Naive thymus-derived CD4-positive, alpha-beta T cell (primary cell): ENCODE measurements around the gene EPSTI1. TPM values are rescaled to one million over a fixed set of nuclear protein-coding genes. Genes with fewer than 3 reads are reported as not detected.
A peak's percentile ranks its signal among the peaks of the same experiment; 100 is the strongest.

ENCODE experiments used
- ATAC-seq: fragments of 150-1000 bp; cut with Tn5 transposase; 2 replicates; pipeline ENCODE4 v1.10.0; 2021; ENCODE audit warnings: mild to moderate bottlenecking, moderate library complexity
- CTCF ChIA-PET: fragments of 350-600 bp; sonication (Branson Sonifier 250); formaldehyde crosslinking; loops from one replicate; lab custom pipeline; 2021; ENCODE audit warnings: antibody characterized with exemption; lab: Charles Lee
- POLR2A ChIA-PET: fragments of 350-600 bp; sonication (Branson Sonifier 250); formaldehyde crosslinking; loops from one replicate; lab custom pipeline; 2021; ENCODE audit warnings: antibody characterized with exemption, inconsistent platforms; lab: Charles Lee
- DNase-seq, 9 donors: peaks; one replicate each; pipeline versions ENCODE4 v3.0.0 to v3.0.0-alpha.2; 2020 to 2022; ENCODE audit warnings: mixed read lengths in 1 of 9
- H3K27ac ChIP-seq: one replicate; pipeline ENCODE4 v1.7.0; 2013; ENCODE audit warnings: mild to moderate bottlenecking, low read depth, low read length, moderate library complexity
- H3K27me3 ChIP-seq, 2 donors: one replicate each; pipeline ENCODE4 v1.7.0; 2013; ENCODE audit warnings: low read length in 2 of 2, mild to moderate bottlenecking in 2 of 2, moderate library complexity in 2 of 2; ENCODE audit not compliant: control insufficient read depth in 2 of 2, insufficient read depth in 2 of 2
- H3K36me3 ChIP-seq, 3 experiments: 1 replicate in 2 of 3; 2 replicates in 1 of 3; pipeline ENCODE4 v1.7.0; 2013; ENCODE audit warnings: low read length in 3 of 3, mild to moderate bottlenecking in 3 of 3, moderate library complexity in 1 of 3; ENCODE audit not compliant: insufficient read depth in 3 of 3, control insufficient read depth in 2 of 3
- H3K4me1 ChIP-seq, 2 donors: one replicate each; pipeline ENCODE4 v1.7.0; 2013; ENCODE audit warnings: low read length in 2 of 2, mild to moderate bottlenecking in 2 of 2, moderate library complexity in 1 of 2; ENCODE audit not compliant: control insufficient read depth in 2 of 2, insufficient read depth in 2 of 2
- H3K4me3 ChIP-seq: 2 replicates; pipeline ENCODE4 v1.7.0; 2013; ENCODE audit warnings: mild to moderate bottlenecking, low read length
- H3K9me3 ChIP-seq, 3 experiments: 1 replicate in 2 of 3; 2 replicates in 1 of 3; pipeline ENCODE4 v1.7.0; 2013; ENCODE audit warnings: low read length in 3 of 3; ENCODE audit not compliant: control insufficient read depth in 2 of 3
- H3K27ac Mint-ChIP-seq, 9 donors: one replicate each; pipeline ENCODE4 v1.8.0; 2020 to 2022; ENCODE audit warnings: mixed read lengths in 9 of 9, mild to moderate bottlenecking in 8 of 9, moderate library complexity in 5 of 9, inconsistent platforms in 2 of 9
- H3K27me3 Mint-ChIP-seq, 5 donors: one replicate each; pipeline ENCODE4 v1.8.0; 2021 to 2022; ENCODE audit warnings: mixed read lengths in 5 of 5, mild to moderate bottlenecking in 1 of 5
- H3K36me3 Mint-ChIP-seq, 5 donors: one replicate each; pipeline ENCODE4 v1.8.0; 2020 to 2022; ENCODE audit warnings: mixed read lengths in 5 of 5, mild to moderate bottlenecking in 3 of 5, inconsistent platforms in 1 of 5
- H3K4me1 Mint-ChIP-seq, 7 donors: one replicate each; pipeline ENCODE4 v1.8.0; 2020 to 2022; ENCODE audit warnings: mixed read lengths in 7 of 7, mild to moderate bottlenecking in 3 of 7, inconsistent platforms in 1 of 7
- H3K4me3 Mint-ChIP-seq, 10 donors: one replicate each; pipeline ENCODE4 v1.8.0; 2020 to 2022; ENCODE audit warnings: mild to moderate bottlenecking in 10 of 10, mixed read lengths in 10 of 10, moderate library complexity in 6 of 10, inconsistent platforms in 2 of 10
- H3K9me3 Mint-ChIP-seq, 11 donors: one replicate each; pipeline ENCODE4 v1.8.0; 2020 to 2022; ENCODE audit warnings: mixed read lengths in 11 of 11, mild to moderate bottlenecking in 4 of 11, inconsistent platforms in 1 of 11, moderate library complexity in 1 of 11
- intact Hi-C, 2 donors: fragments of 100-400 bp; cut with micrococcal nuclease; formaldehyde crosslinking; loops; one replicate each; pipeline ENCODE4 v1.15.1; 2023
- polyA plus RNA-seq, 2 donors: library from polyadenylated mRNA; unstranded; fragments of 300-500 nt; fragmentation: Illumina TruSeq; gene quantifications; one replicate each; pipeline ENCODE4 v1.2.3, GENCODE V29; 2021
- total RNA-seq, 6 experiments: library from RNA in 5 of 6; stranded (reverse) in 5 of 6; gene quantifications; 1 replicate in 5 of 6; 2 replicates in 1 of 6; pipeline ENCODE4 v1.2.3 and lab custom pipeline; 2021 to 2026

EPSTI1 gene
- total and polyA plus RNA-seq, 7 experiments from 2014 or later: 8.4 to 125 (median 13.7) TPM

DNA sequence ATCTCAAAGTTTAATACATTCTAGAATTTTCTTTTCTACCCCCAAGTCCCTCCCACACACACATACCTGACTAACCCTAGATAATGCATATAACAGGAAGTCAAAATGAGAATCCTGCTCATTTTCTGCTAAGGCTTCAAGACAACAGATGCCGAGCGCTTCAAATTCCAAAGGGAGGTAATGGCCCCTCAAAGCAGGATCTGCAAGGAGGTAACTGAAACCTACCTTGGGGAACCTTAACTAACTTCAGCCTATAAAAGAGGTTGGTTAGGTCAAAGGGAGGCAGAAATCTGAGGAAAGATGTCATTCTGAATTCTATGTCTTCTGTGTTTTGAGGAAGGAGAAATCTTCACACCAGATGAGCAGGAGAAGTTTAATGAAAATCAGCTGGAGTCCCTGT is 26.8 kb downstream of the EPSTI1 start:
- ATAC-seq: no peak
- peaks cover 8 to 10% of the 10 kb centered on the region in 2 donors for H3K4me1 ChIP-seq
- intact Hi-C loops: no loop called here
- Mint-ChIP-seq H3K4me1 (peaks cover 8 to 17% (median 10%) of the 10 kb centered on the region in 7 donors), H3K4me3 (no peak overlapping the region), H3K36me3 (peaks cover 11 to 61% (median 45%) of the 10 kb centered on the region in 5 donors), H3K9me3 (no peaks in the 10 kb centered on the region), H3K27ac (no peak overlapping the region), H3K27me3 (no peaks in the 10 kb centered on the region)
- no peaks in the 10 kb centered on the region for H3K27me3 ChIP-seq
- no peak overlapping the region for H3K27ac ChIP-seq
- H3K9me3 ChIP-seq: no peaks in the 10 kb centered on the region
- no peak for DNase-seq
- CTCF ChIA-PET: no interaction called here
- POLR2A ChIA-PET: interaction anchor here (0.6 kb wide), 1 partner anchor 9 kb away, joined by 3 read pairs; no protein-coding TSS in a partner anchor
- peaks cover 11 to 58% (median 19%) of the 10 kb centered on the region in 3 experiments for H3K36me3 ChIP-seq
- no peak overlapping the region for H3K4me3 ChIP-seq

DNA sequence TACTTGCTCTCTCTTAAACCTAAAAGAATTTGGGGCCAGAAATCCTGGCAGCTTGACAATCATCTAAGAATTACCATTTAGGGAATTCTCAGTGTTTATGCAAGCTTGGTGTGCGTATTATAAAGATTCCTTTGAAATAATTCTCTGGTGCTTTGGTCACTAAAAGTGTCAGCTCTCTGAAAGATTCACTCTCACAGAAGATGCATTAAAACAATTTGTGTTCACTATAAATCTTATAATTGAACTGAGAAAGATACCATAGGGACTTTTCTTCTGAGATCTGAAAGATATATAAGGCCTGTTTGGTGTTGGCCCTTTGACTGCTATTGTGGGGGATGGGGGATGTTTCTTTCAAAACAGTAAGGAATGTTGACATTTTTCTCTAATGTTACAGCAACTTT is 27.3 kb downstream of the EPSTI1 start:
- H3K27me3 ChIP-seq: no peaks in the 10 kb centered on the region
- no peaks in the 10 kb centered on the region for H3K27me3 Mint-ChIP-seq
- no peaks in the 10 kb centered on the region for H3K9me3 ChIP-seq
- H3K4me1 Mint-ChIP-seq: peaks cover 4 to 13% (median 5%) of the 10 kb centered on the region in 7 donors
- peaks cover 11 to 63% (median 19%) of the 10 kb centered on the region in 3 experiments for H3K36me3 ChIP-seq
- intact Hi-C loops: no loop called here
- no peak for DNase-seq
- no peak overlapping the region for H3K4me3 ChIP-seq
- CTCF ChIA-PET: no interaction called here
- ATAC-seq: no peak
- no peaks in the 10 kb centered on the region for H3K9me3 Mint-ChIP-seq
- H3K36me3 Mint-ChIP-seq: peaks cover 11 to 66% (median 51%) of the 10 kb centered on the region in 5 donors
- no peak overlapping the region for H3K27ac ChIP-seq
- H3K4me1 ChIP-seq: peaks cover 6% of the 10 kb centered on the region in 2 donors
- no peak overlapping the region for H3K4me3 Mint-ChIP-seq
- H3K27ac Mint-ChIP-seq: no peak overlapping the region
- POLR2A ChIA-PET: interaction anchor here (0.6 to 1.2 kb wide), 2 partner anchors 9 to 27 kb away, joined by 3 to 4 read pairs; partner anchors contain the start of gene EPSTI1

DNA sequence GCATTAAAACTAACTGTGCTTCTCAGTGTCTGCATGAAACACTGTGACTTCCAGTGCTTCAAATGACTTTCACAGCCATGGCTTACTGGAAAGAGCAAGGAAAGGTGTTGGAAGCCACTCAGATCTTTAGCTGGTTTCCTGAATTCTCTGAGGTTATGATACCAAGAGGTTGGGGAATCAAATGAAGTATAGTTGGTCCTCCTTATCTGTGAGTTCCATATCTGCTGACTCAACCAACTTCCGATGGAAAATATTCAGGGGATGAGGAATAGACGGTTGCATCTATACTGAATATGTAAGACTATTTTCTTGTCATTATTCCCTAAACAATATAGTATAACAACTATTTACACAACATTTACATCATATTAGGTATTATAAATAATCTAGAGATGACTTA is 32.4 kb downstream of the EPSTI1 start:
- intact Hi-C loops: no loop called here
- Histone ChIP-seq H3K4me1 (no peaks in the 10 kb centered on the region), H3K36me3 (peaks cover 4 to 84% (median 18%) of the 10 kb centered on the region in 3 experiments), H3K27ac (no peak overlapping the region), H3K4me3 (no peak overlapping the region), H3K9me3 (no peaks in the 10 kb centered on the region), H3K27me3 (no peaks in the 10 kb centered on the region)
- peaks cover 33 to 84% (median 69%) of the 10 kb centered on the region in 5 donors for H3K36me3 Mint-ChIP-seq
- ChIA-PET POLR2A (no interaction called here), CTCF (interaction anchor here (0.6 to 0.7 kb wide), 2 partner anchors 359 to 764 kb away, joined by 3 to 4 read pairs; no protein-coding TSS in a partner anchor)
- H3K4me1 Mint-ChIP-seq: peaks cover 0 to 6% (median 0%) of the 10 kb centered on the region in 7 donors
- DNase-seq (no peak), ATAC-seq (no peak)
- H3K27ac Mint-ChIP-seq: no peak overlapping the region
- no peaks in the 10 kb centered on the region for H3K27me3 Mint-ChIP-seq
- H3K9me3 Mint-ChIP-seq: no peaks in the 10 kb centered on the region
- no peak overlapping the region for H3K4me3 Mint-ChIP-seq

DNA sequence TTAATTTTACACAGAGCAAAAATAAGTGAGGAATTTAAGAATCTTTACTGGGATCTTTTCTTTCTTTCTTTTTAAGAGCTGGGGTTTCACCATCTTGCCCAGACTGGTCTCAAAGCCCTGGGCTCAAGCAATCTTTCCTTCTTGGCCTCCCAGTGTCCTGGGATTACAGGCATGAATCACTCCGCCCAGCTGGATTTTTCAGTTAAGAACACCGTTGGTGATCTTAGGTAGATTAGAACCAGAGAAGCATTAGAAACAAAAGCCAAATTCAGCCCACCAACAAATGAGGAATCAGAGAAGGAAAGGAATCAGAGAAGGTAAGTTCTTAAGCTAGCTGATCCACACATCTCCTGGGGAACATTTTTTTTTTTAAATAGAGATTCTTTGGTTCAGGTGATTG is 34.2 kb downstream of the EPSTI1 start:
- ChIA-PET CTCF (no interaction called here), POLR2A (no interaction called here)
- no peak overlapping the region for H3K27ac Mint-ChIP-seq
- DNase-seq (no peak), ATAC-seq (no peak)
- H3K36me3 Mint-ChIP-seq: peaks cover 36 to 93% (median 75%) of the 10 kb centered on the region in 5 donors
- peaks cover 0 to 6% (median 0%) of the 10 kb centered on the region in 7 donors for H3K4me1 Mint-ChIP-seq
- H3K27me3 ChIP-seq: no peaks in the 10 kb centered on the region
- H3K27me3 Mint-ChIP-seq: no peaks in the 10 kb centered on the region
- no peaks in the 10 kb centered on the region for H3K4me1 ChIP-seq
- H3K27ac ChIP-seq: no peak overlapping the region
- no peak overlapping the region for H3K4me3 ChIP-seq
- H3K4me3 Mint-ChIP-seq: no peak overlapping the region
- intact Hi-C loops: no loop called here
- H3K36me3 ChIP-seq: peaks cover 5 to 88% (median 17%) of the 10 kb centered on the region in 3 experiments
- H3K9me3 ChIP-seq: no peaks in the 10 kb centered on the region
- H3K9me3 Mint-ChIP-seq: no peaks in the 10 kb centered on the region

DNA sequence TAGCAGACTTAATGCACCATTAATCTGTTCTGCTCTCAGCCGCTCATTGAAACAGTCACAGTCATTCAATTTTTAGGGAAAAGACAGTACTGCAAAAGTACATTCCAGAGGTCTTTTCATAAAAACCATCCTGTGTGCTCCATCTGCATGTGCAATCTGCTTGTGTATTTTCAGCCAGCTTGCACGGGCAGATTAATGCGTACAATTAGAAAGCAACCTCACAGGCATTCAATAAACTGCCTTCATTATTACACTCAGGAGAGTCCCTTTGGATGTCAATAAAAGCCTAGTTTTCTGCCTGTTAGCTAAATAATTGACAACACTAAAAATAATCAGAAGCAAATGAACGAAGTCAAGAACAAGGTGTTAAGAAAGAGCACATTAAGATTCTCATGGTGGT is 41.9 kb downstream of the EPSTI1 start:
- H3K36me3 Mint-ChIP-seq: peaks cover 30 to 95% (median 77%) of the 10 kb centered on the region in 5 donors
- POLR2A ChIA-PET: no interaction called here
- H3K4me3 Mint-ChIP-seq: no peak overlapping the region
- Histone ChIP-seq H3K36me3 (peaks cover 5 to 58% (median 5%) of the 10 kb centered on the region in 3 experiments), H3K4me3 (no peak overlapping the region), H3K4me1 (no peaks in the 10 kb centered on the region), H3K9me3 (no peaks in the 10 kb centered on the region), H3K27me3 (no peaks in the 10 kb centered on the region), H3K27ac (no peak overlapping the region)
- no peak for ATAC-seq
- CTCF ChIA-PET: no interaction called here
- intact Hi-C loops: no loop called here
- peaks cover 0 to 6% (median 0%) of the 10 kb centered on the region in 7 donors for H3K4me1 Mint-ChIP-seq
- H3K27me3 Mint-ChIP-seq: no peaks in the 10 kb centered on the region
- DNase-seq: no peak
- no peak overlapping the region for H3K27ac Mint-ChIP-seq
- peaks cover 0 to 5% (median 0%) of the 10 kb centered on the region in 11 donors for H3K9me3 Mint-ChIP-seq

DNA sequence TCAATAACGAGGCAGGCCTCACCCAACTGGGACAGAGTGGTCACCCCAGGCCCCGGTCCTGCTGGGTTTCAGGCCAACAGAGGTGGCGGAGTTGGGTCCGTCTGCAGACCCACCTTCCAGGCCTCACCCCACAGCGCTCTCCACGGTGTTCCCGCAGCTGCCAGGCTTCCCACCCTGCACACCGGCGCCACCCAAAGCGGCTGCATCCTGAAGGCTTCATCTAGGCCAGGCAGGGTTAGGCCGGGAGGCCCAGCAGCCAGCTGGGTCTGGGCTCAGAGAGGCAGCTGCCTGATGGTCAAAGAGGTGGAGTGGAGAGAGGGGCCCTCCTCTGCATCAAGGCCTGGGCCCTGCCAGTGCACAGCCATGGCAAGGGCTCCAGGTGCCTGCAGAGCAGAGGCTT is 44.1 kb downstream of the EPSTI1 start:
- no peak overlapping the region for H3K4me3 Mint-ChIP-seq
- H3K36me3 ChIP-seq: peaks cover 0 to 48% (median 5%) of the 10 kb centered on the region in 3 experiments
- intact Hi-C loops: no loop called here
- no peaks in the 10 kb centered on the region for H3K27me3 ChIP-seq
- no peak for DNase-seq
- H3K27ac ChIP-seq: no peak overlapping the region
- POLR2A ChIA-PET: no interaction called here
- no peaks in the 10 kb centered on the region for H3K27me3 Mint-ChIP-seq
- H3K27ac Mint-ChIP-seq: no peak overlapping the region
- peaks cover 0 to 3% (median 0%) of the 10 kb centered on the region in 7 donors for H3K4me1 Mint-ChIP-seq
- H3K36me3 Mint-ChIP-seq: peaks cover 24 to 95% (median 78%) of the 10 kb centered on the region in 5 donors
- no peaks in the 10 kb centered on the region for H3K9me3 ChIP-seq
- no peak for ATAC-seq
- CTCF ChIA-PET: no interaction called here
- H3K4me1 ChIP-seq: no peaks in the 10 kb centered on the region
- peaks cover 0 to 9% (median 3%) of the 10 kb centered on the region in 11 donors for H3K9me3 Mint-ChIP-seq
- H3K4me3 ChIP-seq: no peak overlapping the region

DNA sequence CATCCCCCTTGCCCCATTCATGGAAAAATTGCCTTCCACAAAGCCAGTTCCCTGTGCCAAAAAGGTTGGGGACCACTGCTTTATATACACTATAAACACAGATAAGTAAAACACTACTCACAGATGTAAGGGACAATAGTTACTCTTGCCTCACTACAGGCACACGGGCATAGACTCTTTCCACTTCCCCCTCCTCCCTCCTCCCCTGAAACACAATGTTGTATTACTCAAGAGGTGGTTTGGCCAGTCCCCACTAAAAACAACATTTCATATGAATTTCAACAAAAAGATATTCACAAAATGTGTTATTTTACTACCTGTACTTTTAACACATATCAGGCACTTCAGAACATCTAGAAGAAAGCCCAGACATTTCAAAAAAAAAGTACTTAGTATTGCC is 45.1 kb downstream of the EPSTI1 start:
- peaks cover 0 to 40% (median 0%) of the 10 kb centered on the region in 3 experiments for H3K36me3 ChIP-seq
- no peak for DNase-seq
- Mint-ChIP-seq H3K27me3 (no peaks in the 10 kb centered on the region), H3K4me3 (no peak overlapping the region), H3K9me3 (peaks cover 0 to 5% (median 2%) of the 10 kb centered on the region in 11 donors), H3K27ac (peak overlapping the region in 1 of 9 donors; percentile 5), H3K36me3 (peaks cover 18 to 86% (median 69%) of the 10 kb centered on the region in 5 donors), H3K4me1 (peaks cover 0 to 2% (median 0%) of the 10 kb centered on the region in 7 donors)
- H3K27me3 ChIP-seq: no peaks in the 10 kb centered on the region
- ChIA-PET POLR2A (no interaction called here), CTCF (no interaction called here)
- ATAC-seq: no peak
- H3K9me3 ChIP-seq: no peaks in the 10 kb centered on the region
- H3K4me1 ChIP-seq: no peaks in the 10 kb centered on the region
- H3K27ac ChIP-seq: no peak overlapping the region
- H3K4me3 ChIP-seq: no peak overlapping the region
- intact Hi-C loops: no loop called here
